ENCODE measurements around the gene EGFR. TPM values are rescaled to one million over a fixed set of nuclear protein-coding genes. Genes with fewer than 3 reads are reported as not detected.

Gene EGFR
- total RNA-seq, 1 donor from 2014 or later = 6.1 TPM

DNA sequence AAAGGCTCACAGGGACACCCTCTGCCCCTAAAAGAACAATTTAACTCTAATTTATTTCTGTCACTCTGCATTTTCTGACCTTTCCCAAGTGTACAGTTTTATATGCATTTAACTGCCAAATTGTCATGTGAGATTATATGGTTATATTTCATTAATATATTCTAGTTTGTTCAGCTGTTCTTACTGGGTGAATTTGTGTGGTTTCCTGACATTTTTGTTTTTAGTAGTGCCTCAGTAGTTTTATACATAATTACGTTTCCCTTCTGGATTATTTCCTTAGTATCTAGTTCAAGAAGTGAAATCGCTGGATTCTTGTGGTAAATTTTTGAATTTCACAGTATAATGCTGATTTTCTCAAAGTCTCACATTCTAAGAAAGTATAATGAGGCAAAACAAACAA, 41.3 kb downstream of the EGFR start:
- no peaks in the 10 kb centered on the region for H3K27me3 ChIP-seq (ENCODE audit: low read depth)
- H3K27ac ChIP-seq (replicated peaks) = no peak overlapping the region
- no peaks in the 10 kb centered on the region for H3K36me3 ChIP-seq
- DNase-seq = no peak
- intact Hi-C loops (cut with micrococcal nuclease) = no loop called here
- H3K4me1 ChIP-seq = peaks cover 33% of the 10 kb centered on the region
- TF ChIP-seq, protein P1, sequence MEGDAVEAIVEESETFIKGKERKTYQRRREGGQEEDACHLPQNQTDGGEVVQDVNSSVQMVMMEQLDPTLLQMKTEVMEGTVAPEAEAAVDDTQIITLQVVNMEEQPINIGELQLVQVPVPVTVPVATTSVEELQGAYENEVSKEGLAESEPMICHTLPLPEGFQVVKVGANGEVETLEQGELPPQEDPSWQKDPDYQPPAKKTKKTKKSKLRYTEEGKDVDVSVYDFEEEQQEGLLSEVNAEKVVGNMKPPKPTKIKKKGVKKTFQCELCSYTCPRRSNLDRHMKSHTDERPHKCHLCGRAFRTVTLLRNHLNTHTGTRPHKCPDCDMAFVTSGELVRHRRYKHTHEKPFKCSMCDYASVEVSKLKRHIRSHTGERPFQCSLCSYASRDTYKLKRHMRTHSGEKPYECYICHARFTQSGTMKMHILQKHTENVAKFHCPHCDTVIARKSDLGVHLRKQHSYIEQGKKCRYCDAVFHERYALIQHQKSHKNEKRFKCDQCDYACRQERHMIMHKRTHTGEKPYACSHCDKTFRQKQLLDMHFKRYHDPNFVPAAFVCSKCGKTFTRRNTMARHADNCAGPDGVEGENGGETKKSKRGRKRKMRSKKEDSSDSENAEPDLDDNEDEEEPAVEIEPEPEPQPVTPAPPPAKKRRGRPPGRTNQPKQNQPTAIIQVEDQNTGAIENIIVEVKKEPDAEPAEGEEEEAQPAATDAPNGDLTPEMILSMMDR (IDR thresholded peaks at IDR 0.05; ENCODE audit: borderline replicate concordance) = no peak
- H3K9me3 ChIP-seq (replicated peaks) = no peaks in the 10 kb centered on the region
- H3K4me3 ChIP-seq = no peak overlapping the region

DNA sequence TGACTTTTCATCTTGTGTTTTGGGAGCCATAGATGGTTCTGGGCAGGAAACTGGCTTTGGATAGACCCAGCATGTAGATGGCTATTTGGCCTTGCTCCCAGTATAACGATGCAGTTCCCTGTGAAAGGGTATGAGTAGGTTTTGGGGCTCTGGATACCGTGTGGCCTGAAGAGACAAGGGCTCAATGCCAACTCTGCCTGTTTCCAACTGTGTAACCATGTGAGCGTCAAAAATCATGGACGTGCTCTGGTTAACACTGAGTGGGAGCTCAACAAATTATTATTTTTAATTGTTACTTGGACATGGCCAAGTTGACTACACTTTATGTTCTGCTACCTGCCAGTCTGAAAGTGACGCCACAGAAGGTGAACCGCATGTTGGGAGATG, 41.8 kb downstream of the EGFR start:
- TF ChIP-seq, protein P1 (IDR thresholded peaks at IDR 0.05; ENCODE audit: borderline replicate concordance) = no peak
- H3K4me1 ChIP-seq = peaks cover 36% of the 10 kb centered on the region

DNA sequence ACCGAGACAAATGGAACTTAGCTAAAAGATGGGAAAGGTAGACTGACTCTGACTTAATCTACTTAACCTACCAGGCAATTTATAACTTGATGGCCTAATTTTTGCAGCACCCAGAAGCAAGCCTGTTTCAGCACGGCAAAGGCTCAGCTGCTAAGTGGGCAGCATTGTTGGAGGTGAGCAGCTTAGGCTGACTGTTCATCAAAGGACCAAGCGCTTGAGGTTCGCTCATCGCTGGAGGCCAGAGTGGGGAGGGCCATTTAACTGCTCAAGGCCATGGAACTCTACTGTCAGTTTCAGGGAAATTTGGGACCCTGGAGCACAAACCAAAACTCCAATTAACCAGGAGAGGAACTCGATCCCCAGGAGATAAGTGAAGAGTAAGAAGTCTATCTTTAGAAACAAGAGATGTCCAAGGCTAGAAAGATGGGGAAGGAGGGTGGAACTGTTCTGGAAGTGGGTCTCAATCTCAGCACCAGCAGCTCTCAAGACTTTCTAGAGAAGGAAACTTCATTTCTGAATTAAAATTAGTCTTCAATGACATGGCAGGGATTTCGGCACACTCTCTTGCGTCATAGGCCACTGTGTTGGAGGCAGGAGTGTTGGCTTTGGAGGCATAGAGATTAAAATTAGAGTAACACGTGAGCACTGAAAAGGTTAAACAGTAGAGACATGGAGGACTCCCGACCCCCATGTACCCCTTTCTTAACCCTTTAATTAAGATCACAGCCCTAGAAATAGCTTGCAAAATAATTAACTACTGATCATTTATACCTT, 43.1 kb downstream of the EGFR start:
- intact Hi-C loops (cut with micrococcal nuclease) = no loop called here
- H3K4me3 ChIP-seq = no peak overlapping the region
- peaks cover 49% of the 10 kb centered on the region for H3K4me1 ChIP-seq
- no peak overlapping the region for H3K27ac ChIP-seq (replicated peaks)
- no peaks in the 10 kb centered on the region for H3K36me3 ChIP-seq
- no peaks in the 10 kb centered on the region for H3K9me3 ChIP-seq (replicated peaks)
- no peak for DNase-seq
- H3K27me3 ChIP-seq (ENCODE audit: low read depth) = no peaks in the 10 kb centered on the region
- TF ChIP-seq, protein P1 (IDR thresholded peaks at IDR 0.05; ENCODE audit: borderline replicate concordance) = no peak

More for the DNA sequence above, 41.8 kb downstream of the EGFR start:
- Histone ChIP-seq H3K36me3 (no peaks in the 10 kb centered on the region), H3K4me3 (no peak overlapping the region), H3K9me3 (replicated peaks) (no peaks in the 10 kb centered on the region), H3K27me3 (ENCODE audit: low read depth) (no peaks in the 10 kb centered on the region), H3K27ac (replicated peaks) (no peak overlapping the region)
- intact Hi-C loops (cut with micrococcal nuclease) = no loop called here
- DNase-seq = no peak

DNA sequence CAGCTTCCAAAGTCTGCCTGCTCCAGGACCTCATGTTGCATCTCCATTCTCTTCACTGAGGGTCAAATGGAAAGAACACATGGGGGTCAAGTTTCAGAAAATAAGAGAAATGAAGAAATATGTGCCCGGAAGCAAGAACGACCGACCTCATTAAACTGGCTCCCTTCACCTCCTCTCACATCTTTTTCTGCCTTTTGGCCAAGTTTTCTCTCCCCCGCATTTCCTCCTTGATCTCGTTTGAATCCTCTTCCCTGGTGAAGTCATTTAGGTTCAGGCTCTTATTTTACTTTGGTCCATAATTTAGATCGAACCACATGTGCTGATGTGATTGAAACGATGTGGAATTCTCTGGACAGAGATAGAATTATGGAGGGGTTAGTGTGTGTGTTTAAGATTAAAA, 44.2 kb downstream of the EGFR start:
- Histone ChIP-seq H3K4me1 (peaks cover 50% of the 10 kb centered on the region), H3K4me3 (no peak overlapping the region), H3K27ac (replicated peaks) (no peak overlapping the region), H3K9me3 (replicated peaks) (no peaks in the 10 kb centered on the region), H3K36me3 (no peaks in the 10 kb centered on the region), H3K27me3 (ENCODE audit: low read depth) (no peaks in the 10 kb centered on the region)
- intact Hi-C loops (cut with micrococcal nuclease) = no loop called here
- TF ChIP-seq, protein P1 (IDR thresholded peaks at IDR 0.05; ENCODE audit: borderline replicate concordance) = no peak
- no peak for DNase-seq

DNA sequence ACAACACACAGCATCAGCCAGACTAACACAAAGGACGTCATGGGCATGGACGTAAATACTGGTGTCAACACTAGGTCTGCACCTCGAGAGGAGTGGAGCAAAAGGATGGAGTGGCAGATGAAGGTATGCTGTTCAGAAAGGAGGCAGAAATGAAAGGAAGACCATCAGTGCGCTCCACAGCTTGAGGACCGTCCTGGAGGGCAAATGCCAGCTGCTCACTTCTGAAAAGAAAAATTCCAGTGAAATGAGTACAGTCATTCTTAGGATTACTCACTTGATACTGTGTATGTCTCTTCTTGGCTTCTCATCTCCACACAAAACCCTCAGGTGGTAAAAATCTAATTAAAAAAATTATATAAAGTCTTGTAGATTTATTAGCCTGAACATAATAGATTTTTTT, 44.8 kb downstream of the EGFR start:
- intact Hi-C loops (cut with micrococcal nuclease) = no loop called here
- no peak for DNase-seq
- no peak overlapping the region for H3K4me3 ChIP-seq
- H3K9me3 ChIP-seq (replicated peaks) = no peaks in the 10 kb centered on the region
- peaks cover 50% of the 10 kb centered on the region for H3K4me1 ChIP-seq
- no peaks in the 10 kb centered on the region for H3K27me3 ChIP-seq (ENCODE audit: low read depth)
- no peaks in the 10 kb centered on the region for H3K36me3 ChIP-seq
- no peak overlapping the region for H3K27ac ChIP-seq (replicated peaks)
- TF ChIP-seq, protein P1 (IDR thresholded peaks at IDR 0.05; ENCODE audit: borderline replicate concordance) = no peak

Measured in left ventricle myocardium inferior (tissue), 1 donor.